DOHH2 (cell line): ENCODE data around the gene GRIA3.

ENCODE experiments used
- EZH2phosphoT487 ChIP-seq: fragments of 200-600 bp; sonication (generic); IDR thresholded peaks from 2 replicates; pipeline ENCODE4 v1.6.1; 2017; ENCODE audit warnings: borderline replicate concordance, mild to moderate bottlenecking, antibody characterized with exemption, low read length, moderate library complexity, mixed read lengths
- TF ChIP-seq, protein P1 (sequence below): fragments of 200-600 bp; sonication (generic); IDR thresholded peaks from one replicate; pipeline ENCODE4 v1.5.1; 2014; ENCODE audit warnings: antibody characterized with exemption, mild to moderate bottlenecking, low read depth, low read length; ENCODE audit not compliant: poor library complexity, severe bottlenecking

DNA sequence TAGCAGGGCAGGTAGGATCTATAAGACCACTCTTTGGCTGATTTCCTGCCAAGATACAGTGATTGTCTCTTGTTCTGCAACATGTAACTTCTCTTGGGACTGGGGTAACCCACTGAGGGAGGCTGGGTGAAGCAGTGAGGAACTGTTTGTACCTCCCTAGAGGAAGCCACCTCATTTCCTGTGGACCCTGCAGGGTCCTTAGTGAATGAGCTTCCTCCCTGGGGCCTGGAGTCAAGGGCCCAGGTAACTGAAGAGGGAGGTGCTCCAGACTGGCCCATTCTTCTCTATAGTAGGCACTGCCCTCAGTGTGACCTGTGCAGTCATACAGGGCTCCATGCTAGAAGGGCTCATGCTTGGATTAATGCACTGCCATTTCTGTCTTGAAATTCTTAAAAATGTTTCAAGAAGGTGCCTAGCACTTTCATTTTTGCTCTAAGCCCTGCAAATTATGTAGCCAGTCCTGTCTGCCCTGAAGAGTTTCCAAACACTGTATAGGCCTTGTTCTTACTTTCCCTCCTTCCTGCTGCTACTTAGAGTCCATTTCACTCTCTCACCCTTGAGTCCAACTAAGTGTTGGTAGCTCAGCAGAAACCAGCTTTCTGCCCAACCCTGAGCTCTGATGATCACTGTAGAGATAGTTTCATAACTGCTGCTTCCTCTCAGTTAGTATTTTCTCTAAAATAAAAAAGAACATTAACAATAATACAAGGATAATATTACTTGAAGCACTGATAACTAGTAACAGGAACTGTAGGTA lies 8.5 kb upstream of the GRIA3 start:
- TF ChIP-seq, protein P1, sequence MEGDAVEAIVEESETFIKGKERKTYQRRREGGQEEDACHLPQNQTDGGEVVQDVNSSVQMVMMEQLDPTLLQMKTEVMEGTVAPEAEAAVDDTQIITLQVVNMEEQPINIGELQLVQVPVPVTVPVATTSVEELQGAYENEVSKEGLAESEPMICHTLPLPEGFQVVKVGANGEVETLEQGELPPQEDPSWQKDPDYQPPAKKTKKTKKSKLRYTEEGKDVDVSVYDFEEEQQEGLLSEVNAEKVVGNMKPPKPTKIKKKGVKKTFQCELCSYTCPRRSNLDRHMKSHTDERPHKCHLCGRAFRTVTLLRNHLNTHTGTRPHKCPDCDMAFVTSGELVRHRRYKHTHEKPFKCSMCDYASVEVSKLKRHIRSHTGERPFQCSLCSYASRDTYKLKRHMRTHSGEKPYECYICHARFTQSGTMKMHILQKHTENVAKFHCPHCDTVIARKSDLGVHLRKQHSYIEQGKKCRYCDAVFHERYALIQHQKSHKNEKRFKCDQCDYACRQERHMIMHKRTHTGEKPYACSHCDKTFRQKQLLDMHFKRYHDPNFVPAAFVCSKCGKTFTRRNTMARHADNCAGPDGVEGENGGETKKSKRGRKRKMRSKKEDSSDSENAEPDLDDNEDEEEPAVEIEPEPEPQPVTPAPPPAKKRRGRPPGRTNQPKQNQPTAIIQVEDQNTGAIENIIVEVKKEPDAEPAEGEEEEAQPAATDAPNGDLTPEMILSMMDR = no peak
- no peak for TF ChIP-seq EZH2phosphoT487
